Activated CD4-positive, alpha-beta memory T cell treated with anti-CD3 and anti-CD28 coated beads, Interleukin-2, amount 10 ng/mL, durations not matched to agents 7 days and 5 days (primary cell): ENCODE data around the gene OR4M1. TPM values are rescaled to one million over a fixed set of nuclear protein-coding genes. Genes with fewer than 3 reads are reported as not detected.
"Not testable (repeated sequence)": the region's sequence is repeated elsewhere in the genome, so short reads cannot be mapped to it uniquely, and the experiment has no call there.

ENCODE experiments used
- CTCF ChIA-PET: fragments of 350-600 bp; sonication (Branson Sonifier 250); formaldehyde crosslinking; loops from one replicate; lab custom pipeline; 2021; ENCODE audit warnings: antibody characterized with exemption, inconsistent platforms; lab: Charles Lee
- POLR2A ChIA-PET: fragments of 350-600 bp; sonication (Branson Sonifier 250); formaldehyde crosslinking; loops from one replicate; lab custom pipeline; 2021; ENCODE audit warnings: antibody characterized with exemption; lab: Charles Lee
- DNase-seq: peaks from one replicate; pipeline ENCODE4 v3.0.0-alpha.2; 2020
- H3K27ac Mint-ChIP-seq: one replicate; pipeline ENCODE4 v1.8.0; 2021; ENCODE audit warnings: mild to moderate bottlenecking, mixed read lengths
- H3K27me3 Mint-ChIP-seq: one replicate; pipeline ENCODE4 v1.8.0; 2021; ENCODE audit warnings: mixed read lengths
- H3K36me3 Mint-ChIP-seq: one replicate; pipeline ENCODE4 v1.8.0; 2021; ENCODE audit warnings: low read depth, mixed read lengths
- H3K4me1 Mint-ChIP-seq: one replicate; pipeline ENCODE4 v1.8.0; 2021; ENCODE audit warnings: mixed read lengths
- H3K4me3 Mint-ChIP-seq: one replicate; pipeline ENCODE4 v1.8.0; 2021; ENCODE audit warnings: mild to moderate bottlenecking, mixed read lengths
- H3K9me3 Mint-ChIP-seq: one replicate; pipeline ENCODE4 v1.8.0; 2021; ENCODE audit warnings: mixed read lengths
- total RNA-seq, 2 experiments: library from RNA; stranded (reverse); gene quantifications; one replicate each; pipeline ENCODE4 v1.2.3, GENCODE V29; 2021

The OR4M1 gene
- total RNA-seq, 2 experiments from 2014 or later, result not detected

GRCh38 chr14:19796520-19797108 is 23.3 kb downstream of the OR4M1 start:
- H3K36me3 Mint-ChIP-seq, H3K4me3 Mint-ChIP-seq, H3K4me1 Mint-ChIP-seq, DNase-seq, H3K27ac Mint-ChIP-seq, CTCF ChIA-PET, POLR2A ChIA-PET, H3K27me3 Mint-ChIP-seq, H3K9me3 Mint-ChIP-seq: not testable (repeated sequence)

GRCh38 chr14:19799880-19800279 is 26.6 kb downstream of the OR4M1 start:
- Mint-ChIP-seq H3K4me1 (no peaks in the 10 kb centered on the region), H3K36me3 (no peaks in the 10 kb centered on the region), H3K4me3 (no peak overlapping the region), H3K27me3 (no peaks in the 10 kb centered on the region), H3K9me3 (no peaks in the 10 kb centered on the region), H3K27ac (no peak overlapping the region)
- ChIA-PET POLR2A (no interaction called here), CTCF (no interaction called here)
- no peak for DNase-seq

DNA sequence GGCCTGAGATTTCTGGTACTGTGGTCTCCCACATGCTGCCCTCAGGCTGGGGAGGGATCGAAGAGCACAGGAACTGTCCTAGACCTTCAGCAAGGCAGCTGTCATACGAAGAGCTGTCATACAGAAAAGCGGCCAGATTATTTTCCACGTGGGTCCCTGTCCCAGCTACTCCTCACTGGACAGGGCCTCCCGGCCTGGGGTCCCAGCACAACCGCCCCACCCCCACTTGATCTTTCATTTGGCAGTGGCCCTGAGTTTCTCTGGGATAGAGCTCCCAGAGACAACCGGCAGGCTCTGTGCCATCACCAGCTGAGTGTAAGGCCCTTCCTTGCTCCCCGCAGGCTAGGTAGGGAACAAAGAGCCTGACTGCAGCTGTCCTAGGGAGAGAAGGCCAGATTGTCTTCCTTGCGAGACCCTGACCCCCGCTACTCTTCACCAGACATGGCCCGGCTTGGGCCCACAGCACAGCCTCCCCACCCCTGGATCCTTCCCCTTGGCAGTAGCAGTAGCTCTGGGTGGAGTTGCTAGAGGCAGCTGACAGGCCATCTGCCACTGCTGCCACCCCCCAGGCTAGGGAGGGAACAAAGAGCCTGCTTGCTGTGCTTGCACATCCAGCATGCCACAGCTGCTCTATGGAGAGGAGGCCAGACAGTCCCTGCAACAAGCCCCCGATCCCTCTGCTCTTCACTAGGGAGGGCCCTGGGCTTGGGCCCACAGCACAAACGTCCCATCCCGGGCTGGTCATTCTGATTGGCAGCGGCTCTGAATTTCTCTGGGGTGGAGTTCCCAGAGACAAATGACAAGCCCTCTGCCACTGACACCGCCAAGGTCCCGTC is 27.2 kb downstream of the OR4M1 start:
- no peak for DNase-seq
- ChIA-PET POLR2A (no interaction called here), CTCF (no interaction called here)
- Mint-ChIP-seq H3K36me3 (no peaks in the 10 kb centered on the region), H3K27me3 (no peaks in the 10 kb centered on the region), H3K9me3 (no peaks in the 10 kb centered on the region), H3K4me3 (no peak overlapping the region), H3K4me1 (no peaks in the 10 kb centered on the region), H3K27ac (no peak overlapping the region)

GRCh38 chr14:19801118-19801464 is 27.8 kb downstream of the OR4M1 start:
- no peak for DNase-seq
- ChIA-PET POLR2A (no interaction called here), CTCF (no interaction called here)
- H3K27me3 Mint-ChIP-seq, result no peaks in the 10 kb centered on the region
- H3K4me1 Mint-ChIP-seq, result no peaks in the 10 kb centered on the region
- H3K9me3 Mint-ChIP-seq, result no peaks in the 10 kb centered on the region
- no peak overlapping the region for H3K4me3 Mint-ChIP-seq
- H3K27ac Mint-ChIP-seq, result no peak overlapping the region
- no peaks in the 10 kb centered on the region for H3K36me3 Mint-ChIP-seq

DNA sequence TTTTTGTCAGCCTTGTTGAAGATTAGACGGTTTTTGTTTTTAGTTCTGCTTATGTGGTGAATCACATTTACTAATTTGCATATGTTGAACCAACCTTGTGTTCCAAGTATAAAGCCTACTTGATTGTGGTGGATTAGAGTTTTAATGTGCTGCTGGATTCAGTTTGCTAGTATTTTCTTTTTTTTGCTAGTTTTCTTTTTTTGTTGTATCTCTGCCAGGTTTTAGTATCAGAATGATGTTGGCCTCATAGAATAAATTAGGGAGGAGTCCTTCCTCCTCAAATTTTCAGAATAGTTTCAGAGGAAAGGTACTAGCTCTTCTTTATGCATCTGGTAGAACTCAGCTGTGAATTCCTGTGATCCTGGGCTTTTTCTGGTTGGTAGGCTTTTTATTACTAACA is 30.2 kb downstream of the OR4M1 start, which contains the start of gene OR4N2:
TSS of gene OR4N2 (plus strand) at position 301 of the 400 bp plus-strand sequence. CDS start 23,679 bp downstream, outside the sequence.
- H3K4me1 Mint-ChIP-seq, H3K4me3 Mint-ChIP-seq, CTCF ChIA-PET, POLR2A ChIA-PET, H3K27ac Mint-ChIP-seq, H3K27me3 Mint-ChIP-seq, H3K9me3 Mint-ChIP-seq, H3K36me3 Mint-ChIP-seq, DNase-seq: not testable (repeated sequence)

GRCh38 chr14:19813171-19813920 is 40.0 kb downstream of the OR4M1 start:
- H3K9me3 Mint-ChIP-seq, H3K36me3 Mint-ChIP-seq, DNase-seq, CTCF ChIA-PET, POLR2A ChIA-PET, H3K27ac Mint-ChIP-seq, H3K4me3 Mint-ChIP-seq, H3K4me1 Mint-ChIP-seq, H3K27me3 Mint-ChIP-seq: not testable (repeated sequence)

DNA sequence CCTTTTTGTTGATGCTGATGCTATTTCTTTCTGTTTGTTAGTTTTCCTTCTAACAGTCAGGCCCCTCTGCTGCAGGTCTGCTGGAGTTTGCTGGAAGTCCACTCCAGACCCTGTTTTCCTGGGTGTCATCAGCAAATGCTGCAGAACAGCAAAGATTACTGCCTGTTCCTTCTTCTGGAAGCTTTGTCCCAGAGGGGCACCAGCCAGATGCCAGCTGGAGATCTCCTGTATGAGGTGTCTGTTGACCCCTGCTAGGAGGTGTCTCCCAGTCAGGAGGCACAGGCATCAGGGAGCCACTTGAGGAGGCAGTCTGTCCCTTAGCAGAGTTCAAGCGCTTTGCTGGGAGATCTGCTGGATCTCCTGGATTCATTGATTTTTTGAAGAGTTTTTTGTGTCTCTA is 46.6 kb downstream of the OR4M1 start:
- H3K36me3 Mint-ChIP-seq, H3K4me3 Mint-ChIP-seq, H3K27ac Mint-ChIP-seq, POLR2A ChIA-PET, DNase-seq, H3K27me3 Mint-ChIP-seq, H3K9me3 Mint-ChIP-seq, CTCF ChIA-PET, H3K4me1 Mint-ChIP-seq: not testable (repeated sequence)

GRCh38 chr14:19821016-19821415 is 47.7 kb downstream of the OR4M1 start:
- H3K4me3 Mint-ChIP-seq, CTCF ChIA-PET, H3K9me3 Mint-ChIP-seq, DNase-seq, H3K27ac Mint-ChIP-seq, POLR2A ChIA-PET, H3K36me3 Mint-ChIP-seq, H3K4me1 Mint-ChIP-seq, H3K27me3 Mint-ChIP-seq: not testable (repeated sequence)

- DNase-seq, result no peak
- Mint-ChIP-seq H3K9me3 (peaks cover 5% of the 10 kb centered on the region), H3K27me3 (no peaks in the 10 kb centered on the region), H3K36me3 (no peaks in the 10 kb centered on the region), H3K4me1 (no peaks in the 10 kb centered on the region), H3K27ac (no peak overlapping the region), H3K4me3 (no peak overlapping the region)
- ChIA-PET POLR2A (no interaction called here), CTCF (no interaction called here)
These were observed 49.9 kb downstream of the OR4M1 start for GRCh38 chr14:19823178-19823577.

DNA sequence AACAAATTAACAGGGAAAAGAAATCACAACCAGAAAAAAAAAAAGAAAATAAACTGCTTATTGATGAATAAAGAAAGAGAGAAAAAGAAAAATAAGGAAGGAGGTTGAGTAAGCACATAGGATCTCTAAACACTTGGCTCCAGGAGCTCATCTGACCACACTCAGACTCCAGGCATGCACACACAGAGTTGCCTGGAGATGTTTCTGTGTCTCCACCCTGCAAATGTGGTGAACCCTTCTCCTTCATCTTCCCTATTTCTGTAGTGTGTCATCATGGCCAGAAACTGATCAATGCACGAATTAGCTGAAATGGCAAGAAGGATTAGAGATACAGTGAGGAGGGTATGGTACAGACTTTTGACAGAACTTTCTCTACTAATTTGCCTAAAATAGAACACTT is 50.5 kb downstream of the OR4M1 start:
- peaks cover 5% of the 10 kb centered on the region for H3K9me3 Mint-ChIP-seq
- ChIA-PET POLR2A (no interaction called here), CTCF (no interaction called here)
- no peaks in the 10 kb centered on the region for H3K27me3 Mint-ChIP-seq
- DNase-seq, result no peak
- no peaks in the 10 kb centered on the region for H3K36me3 Mint-ChIP-seq
- no peak overlapping the region for H3K27ac Mint-ChIP-seq
- H3K4me1 Mint-ChIP-seq, result no peaks in the 10 kb centered on the region
- no peak overlapping the region for H3K4me3 Mint-ChIP-seq

DNA sequence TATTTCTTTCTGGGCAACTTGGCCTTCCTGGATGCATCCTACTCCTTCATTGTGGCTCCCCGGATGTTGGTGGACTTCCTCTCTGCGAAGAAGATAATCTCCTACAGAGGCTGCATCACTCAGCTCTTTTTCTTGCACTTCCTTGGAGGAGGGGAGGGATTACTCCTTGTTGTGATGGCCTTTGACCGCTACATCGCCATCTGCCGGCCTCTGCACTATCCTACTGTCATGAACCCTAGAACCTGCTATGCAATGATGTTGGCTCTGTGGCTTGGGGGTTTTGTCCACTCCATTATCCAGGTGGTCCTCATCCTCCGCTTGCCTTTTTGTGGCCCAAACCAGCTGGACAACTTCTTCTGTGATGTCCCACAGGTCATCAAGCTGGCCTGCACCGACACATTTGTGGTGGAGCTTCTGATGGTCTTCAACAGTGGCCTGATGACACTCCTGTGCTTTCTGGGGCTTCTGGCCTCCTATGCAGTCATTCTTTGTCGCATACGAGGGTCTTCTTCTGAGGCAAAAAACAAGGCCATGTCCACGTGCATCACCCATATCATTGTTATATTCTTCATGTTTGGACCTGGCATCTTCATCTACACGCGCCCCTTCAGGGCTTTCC is 54.4 kb downstream of the OR4M1 start:
- POLR2A ChIA-PET, H3K36me3 Mint-ChIP-seq, H3K27me3 Mint-ChIP-seq: not testable (repeated sequence)

DNA sequence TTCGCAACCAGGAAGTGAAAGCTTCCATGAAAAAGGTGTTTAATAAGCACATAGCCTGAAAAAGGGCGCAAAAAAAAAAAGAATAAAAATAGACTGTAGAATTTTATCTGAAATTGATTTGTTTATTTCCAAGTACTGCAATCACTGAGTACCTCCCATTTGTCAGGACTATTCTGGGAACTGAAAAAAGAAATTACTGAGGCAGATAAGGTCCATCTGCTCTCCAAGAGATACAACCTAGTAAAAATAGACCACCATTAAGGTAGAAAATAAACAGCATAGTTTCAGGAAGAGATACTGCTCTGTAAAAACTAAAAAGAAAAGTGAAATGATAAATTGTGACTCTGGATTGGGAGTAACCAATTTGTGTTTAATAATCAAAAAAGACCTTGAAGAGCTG is 55.0 kb downstream of the OR4M1 start:
- no peak overlapping the region for H3K4me3 Mint-ChIP-seq
- ChIA-PET POLR2A (no interaction called here), CTCF (no interaction called here)
- no peak for DNase-seq
- H3K4me1 Mint-ChIP-seq, result no peaks in the 10 kb centered on the region
- no peaks in the 10 kb centered on the region for H3K36me3 Mint-ChIP-seq
- H3K27ac Mint-ChIP-seq, result no peak overlapping the region
- no peaks in the 10 kb centered on the region for H3K9me3 Mint-ChIP-seq
- no peaks in the 10 kb centered on the region for H3K27me3 Mint-ChIP-seq

More for the DNA sequence above, 54.4 kb downstream of the OR4M1 start:
- H3K4me3 Mint-ChIP-seq, H3K27ac Mint-ChIP-seq, H3K4me1 Mint-ChIP-seq, DNase-seq, H3K9me3 Mint-ChIP-seq: not testable (repeated sequence)
- CTCF ChIA-PET, result interaction anchor here (0.6 kb wide), 1 partner anchor 48 kb away, joined by 3 read pairs; no protein-coding TSS in a partner anchor
